SK-N-MC (cell line): ENCODE results near the gene TCF3.

ENCODE experiments used
- EZH2 ChIP-seq: fragments of 200-600 bp; sonication (generic); IDR thresholded peaks from one replicate; pipeline ENCODE4 v1.6.1; 2017; ENCODE audit warnings: antibody characterized with exemption
- POLR2AphosphoS5 ChIP-seq: IDR thresholded peaks from 2 replicates; pipeline ENCODE4 v1.6.1; 2012; ENCODE audit warnings: mild to moderate bottlenecking, low read depth, low read length, borderline replicate concordance

- TF ChIP-seq EZH2 (no peak), POLR2AphosphoS5 (peak; percentile 92)
Observed at GRCh38 chr19:1592024-1592754, 60.2 kb downstream of the TCF3 start.
